ENCODE measurements around the gene CTNND2. TPM values are rescaled to one million over a fixed set of nuclear protein-coding genes. Genes with fewer than 3 reads are reported as not detected.

Gene CTNND2
- total RNA-seq, 1 experiment from 2014 or later = not detected

DNA sequence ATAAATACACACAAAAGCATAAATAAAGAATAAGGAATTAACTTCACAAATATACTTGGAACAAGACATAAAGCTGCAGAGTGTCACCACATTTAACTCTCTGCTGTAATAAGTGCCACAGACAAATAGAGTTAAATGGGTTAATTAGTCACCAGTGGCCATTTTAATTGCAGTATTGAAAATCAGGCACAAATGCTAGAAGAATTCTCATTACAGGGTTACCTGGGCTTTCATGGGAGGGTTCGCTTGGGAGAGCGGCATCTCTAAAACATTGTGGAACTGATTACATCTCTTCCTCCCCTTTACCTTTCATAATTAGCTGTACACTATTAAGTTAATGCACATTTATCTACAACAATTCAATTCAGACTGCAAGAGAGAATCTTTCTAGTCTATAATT is 637.9 kb downstream of the CTNND2 start:
- Histone ChIP-seq H3K36me3 (ENCODE audit: insufficient read depth, low read length, poor library complexity, severe bottlenecking) (no peaks in the 10 kb centered on the region), H3K4me3 (ENCODE audit: low read depth, low read length, poor library complexity, severe bottlenecking) (no peak overlapping the region), H3K27me3 (replicated peaks; ENCODE audit: insufficient read depth, low read depth, low read length, poor library complexity) (no peaks in the 10 kb centered on the region), H3K4me1 (ENCODE audit: insufficient read depth, low read length, poor library complexity, severe bottlenecking) (no peaks in the 10 kb centered on the region), H3K9me3 (ENCODE audit: low read depth, low read length, poor library complexity, severe bottlenecking) (no peaks in the 10 kb centered on the region), H3K27ac (ENCODE audit: low read depth, low read length, poor library complexity, severe bottlenecking) (no peak overlapping the region)
- DNase-seq (ENCODE audit: low spot score) = no peak
- intact Hi-C loops (cut with micrococcal nuclease; ENCODE audit: unreplicated experiment) = loop anchor here (5.0 kb wide), 1 partner anchor 756 kb away; no protein-coding TSS in a partner anchor
- TF ChIP-seq EZH2 (IDR thresholded peaks at IDR 0.05; ENCODE audit: borderline replicate concordance, low read depth, low read length, poor library complexity, severe bottlenecking) = no peak
- no peak for TF ChIP-seq CTCF (conservative IDR thresholded peaks at IDR 0.05; ENCODE audit: low read depth, low read length)
- no TSS peak for BruUV-seq (replicated peaks)
- ChIA-PET CTCF (no interaction called here), POLR2A (ENCODE audit: low non-redundant PET) (no interaction called here)

DNA sequence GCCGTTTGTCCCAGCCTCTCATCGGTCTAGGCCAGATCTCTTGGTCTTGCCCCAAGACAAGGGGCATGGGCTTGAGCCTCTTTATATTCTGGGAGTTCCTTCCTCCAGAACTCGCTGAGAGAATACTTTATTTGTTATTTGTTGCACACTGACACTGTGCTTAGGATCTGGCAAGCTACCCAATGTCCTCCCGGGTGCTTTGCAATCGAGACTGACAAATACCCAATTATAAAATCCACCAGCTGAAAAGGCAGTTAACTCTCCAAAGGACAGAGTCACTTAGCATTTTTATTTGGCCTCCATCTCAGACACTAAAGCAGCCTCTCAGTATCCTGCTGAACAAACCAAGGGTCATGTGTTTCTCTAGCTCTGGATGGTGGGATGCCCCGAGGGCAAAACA is 643.0 kb downstream of the CTNND2 start:
- Histone ChIP-seq H3K9me3 (ENCODE audit: low read depth, low read length, poor library complexity, severe bottlenecking) (no peaks in the 10 kb centered on the region), H3K4me1 (ENCODE audit: insufficient read depth, low read length, poor library complexity, severe bottlenecking) (no peaks in the 10 kb centered on the region), H3K36me3 (ENCODE audit: insufficient read depth, low read length, poor library complexity, severe bottlenecking) (no peaks in the 10 kb centered on the region), H3K27ac (ENCODE audit: low read depth, low read length, poor library complexity, severe bottlenecking) (no peak overlapping the region), H3K27me3 (replicated peaks; ENCODE audit: insufficient read depth, low read depth, low read length, poor library complexity) (no peaks in the 10 kb centered on the region), H3K4me3 (ENCODE audit: low read depth, low read length, poor library complexity, severe bottlenecking) (no peak overlapping the region)
- ChIA-PET CTCF (no interaction called here), POLR2A (ENCODE audit: low non-redundant PET) (no interaction called here)
- BruUV-seq (replicated peaks) = no TSS peak
- DNase-seq (ENCODE audit: low spot score) = no peak
- intact Hi-C loops (cut with micrococcal nuclease; ENCODE audit: unreplicated experiment) = no loop called here
- TF ChIP-seq EZH2 (IDR thresholded peaks at IDR 0.05; ENCODE audit: borderline replicate concordance, low read depth, low read length, poor library complexity, severe bottlenecking) (no peak), CTCF (conservative IDR thresholded peaks at IDR 0.05; ENCODE audit: low read depth, low read length) (no peak)

DNA sequence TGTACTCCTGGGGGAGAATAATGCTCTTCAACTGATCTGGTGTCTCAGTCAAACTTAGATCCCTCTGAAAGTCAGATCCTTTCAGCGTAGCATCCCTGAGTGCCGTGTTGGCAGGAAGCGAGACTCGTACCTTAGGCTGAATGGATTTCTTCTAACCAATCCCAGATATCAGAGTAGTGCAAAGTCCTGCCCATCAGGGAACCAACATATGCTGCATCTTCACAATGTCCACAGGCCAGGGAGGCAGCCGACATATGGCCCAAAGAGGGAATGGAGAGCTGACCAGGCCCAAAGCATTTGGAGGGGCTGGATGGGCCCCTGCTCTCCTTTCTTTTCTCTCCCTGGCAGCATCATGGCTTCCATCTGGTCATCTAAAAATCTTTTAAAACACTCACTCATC is 646.2 kb downstream of the CTNND2 start:
- H3K4me3 ChIP-seq (ENCODE audit: low read depth, low read length, poor library complexity, severe bottlenecking) = no peak overlapping the region
- H3K9me3 ChIP-seq (ENCODE audit: low read depth, low read length, poor library complexity, severe bottlenecking) = no peaks in the 10 kb centered on the region
- no peak overlapping the region for H3K27ac ChIP-seq (ENCODE audit: low read depth, low read length, poor library complexity, severe bottlenecking)
- no peaks in the 10 kb centered on the region for H3K27me3 ChIP-seq (replicated peaks; ENCODE audit: insufficient read depth, low read depth, low read length, poor library complexity)
- no peak for TF ChIP-seq CTCF (conservative IDR thresholded peaks at IDR 0.05; ENCODE audit: low read depth, low read length)
- TF ChIP-seq EZH2 (IDR thresholded peaks at IDR 0.05; ENCODE audit: borderline replicate concordance, low read depth, low read length, poor library complexity, severe bottlenecking) = no peak
- no peaks in the 10 kb centered on the region for H3K4me1 ChIP-seq (ENCODE audit: insufficient read depth, low read length, poor library complexity, severe bottlenecking)
- POLR2A ChIA-PET (ENCODE audit: low non-redundant PET) = no interaction called here
- BruUV-seq (replicated peaks) = no TSS peak
- intact Hi-C loops (cut with micrococcal nuclease; ENCODE audit: unreplicated experiment) = no loop called here
- no peak for DNase-seq (ENCODE audit: low spot score)
- CTCF ChIA-PET = no interaction called here
- H3K36me3 ChIP-seq (ENCODE audit: insufficient read depth, low read length, poor library complexity, severe bottlenecking) = no peaks in the 10 kb centered on the region

All from A673 (cell line).